K562 (cell line): ENCODE results near the gene MEGF11. TPM values are rescaled to one million over a fixed set of nuclear protein-coding genes. Genes with fewer than 3 reads are reported as not detected.

ENCODE experiments used
- ATAC-seq: fragments of 200-7000 bp; cut with Tn5 transposase; 3 replicates; pipeline ENCODE4 v1.9.1; 2020; ENCODE audit warnings: moderate library complexity
- BruUV-seq: library from RNA; stranded (reverse); fragments of 400-500 nt; replicated peaks from 2 replicates; lab custom pipeline; 2021; lab: Mats Ljungman, UMichigan
- CTCF ChIA-PET: fragments of 300-600 bp; formaldehyde crosslinking; extraction: SDS; loops from one replicate; lab custom pipeline; 2021; ENCODE audit warnings: low intra/inter-chr PET ratio; lab: Yijun Ruan, JAX
- POLR2A ChIA-PET: fragments of 300-600, 350-650 bp; sonication (Branson Sonifier 250); formaldehyde crosslinking; extraction: SDS; loops from one replicate; lab custom pipeline; 2021; ENCODE audit warnings: antibody characterized with exemption, inconsistent platforms; lab: Yijun Ruan, JAX
- DNase-seq, 4 experiments: peaks; one replicate each; pipeline versions ENCODE4 v3.0.0 to v3.0.0-alpha.2; 2011 to 2018; ENCODE audit warnings: low spot score in 3 of 4, mixed read lengths in 3 of 4; ENCODE audit errors: extremely low read depth in 1 of 4
- FAIRE-seq: peaks from 2 replicates; lab custom pipeline; 2011; peaks lifted over from hg19 to GRCh38; lab: Jason Lieb, UNC
- H2AFZ ChIP-seq: 2 replicates; pipeline ENCODE4 v1.6.0; 2011; ENCODE audit warnings: low read depth, low read length, control low read depth, inconsistent platforms
- H3K27ac ChIP-seq: fragments of 200-600 bp; 3 replicates; pipeline ENCODE4 v1.8.0; 2011; ENCODE audit warnings: low read depth, mild to moderate bottlenecking, control low read depth, inconsistent platforms, low read length, moderate library complexity, mixed read lengths; ENCODE audit errors: extremely low read depth
- H3K27me3 ChIP-seq, 2 experiments: fragments of 300-600 bp in 1 of 2; 2 replicates in 1 of 2; 3 replicates in 1 of 2; pipeline versions ENCODE4 v1.6.0 to v1.8.0; 2011; ENCODE audit warnings: inconsistent platforms in 2 of 2, low read length in 2 of 2, mild to moderate bottlenecking in 1 of 2, mixed read lengths in 1 of 2, moderate library complexity in 1 of 2; ENCODE audit not compliant: control insufficient read depth in 2 of 2, insufficient read depth in 2 of 2
- H3K36me3 ChIP-seq: fragments of 300-600 bp; 3 replicates; pipeline ENCODE4 v1.8.0; 2011; ENCODE audit warnings: mild to moderate bottlenecking, low read length, inconsistent platforms; ENCODE audit not compliant: control insufficient read depth, insufficient read depth
- H3K4me1 ChIP-seq, 2 experiments: fragments of 200-600 bp in 1 of 2; replicated peaks in 1 of 2; 2 replicates in 1 of 2; 3 replicates in 1 of 2; pipeline versions ENCODE4 v1.5.1 to v1.8.0; 2011; ENCODE audit warnings: inconsistent platforms in 2 of 2, low read length in 2 of 2, mild to moderate bottlenecking in 1 of 2, mixed read lengths in 1 of 2, moderate library complexity in 1 of 2; ENCODE audit not compliant: control insufficient read depth in 2 of 2, insufficient read depth in 2 of 2
- H3K4me2 ChIP-seq: 2 replicates; pipeline ENCODE4 v1.6.1; 2011; ENCODE audit warnings: low read length, control low read depth, inconsistent platforms, mixed read lengths; ENCODE audit not compliant: insufficient read depth
- H3K4me3 ChIP-seq: fragments of 200-600 bp; sonication (generic), shearing (Covaris generic); 2 replicates; pipeline ENCODE4 v1.5.1; 2016; ENCODE audit warnings: control low read depth, inconsistent platforms
- H3K79me2 ChIP-seq: fragments of 200-600 bp; 3 replicates; pipeline ENCODE4 v1.8.0; 2011; ENCODE audit warnings: low read length, inconsistent platforms; ENCODE audit not compliant: control insufficient read depth, insufficient read depth
- H3K9ac ChIP-seq, 2 experiments: 2 replicates each; pipeline versions ENCODE4 v1.6.0 to v1.6.1; 2011; ENCODE audit warnings: low read depth in 2 of 2, low read length in 2 of 2, control low read depth in 1 of 2, inconsistent platforms in 1 of 2, mild to moderate bottlenecking in 1 of 2, mixed read lengths in 1 of 2; ENCODE audit not compliant: insufficient read depth in 1 of 2
- H3K9me1 ChIP-seq: one replicate; pipeline ENCODE4 v1.6.0; 2011; ENCODE audit warnings: inconsistent platforms, mild to moderate bottlenecking, low read length, moderate library complexity; ENCODE audit not compliant: control insufficient read depth, insufficient read depth
- H3K9me3 ChIP-seq: replicated peaks from 2 replicates; pipeline ENCODE4 v1.5.1; 2011; ENCODE audit warnings: low read depth, low read length, inconsistent platforms; ENCODE audit not compliant: control insufficient read depth, insufficient read depth
- H4K20me1 ChIP-seq: replicated peaks from 2 replicates; pipeline ENCODE4 v1.6.1; 2011; ENCODE audit warnings: low read length, inconsistent platforms, mixed read lengths; ENCODE audit not compliant: control insufficient read depth, insufficient read depth
- ARHGAP35 ChIP-seq: fragments of 450-650 bp; IDR thresholded peaks from 2 replicates; pipeline ENCODE4 v1.6.1; 2018; ENCODE audit not compliant: partially characterized antibody
- ATF4 ChIP-seq: fragments of 450-650 bp; formaldehyde crosslinking; IDR thresholded peaks from 2 replicates; pipeline ENCODE4 v1.4.0; 2022; ENCODE audit warnings: mild to moderate bottlenecking, moderate library complexity
- ATF6 ChIP-seq: sonication (generic); formaldehyde crosslinking; IDR thresholded peaks from 2 replicates; pipeline ENCODE4 v1.4.0; 2020; ENCODE audit warnings: mild to moderate bottlenecking, missing genetic modification reagents
- ETV5 ChIP-seq: sonication (generic); formaldehyde crosslinking; IDR thresholded peaks from 2 replicates; pipeline ENCODE4 v1.4.0; 2020; ENCODE audit warnings: low read depth, mild to moderate bottlenecking, missing genetic modification reagents
- FOS ChIP-seq: IDR thresholded peaks from 3 replicates; pipeline ENCODE4 v1.6.1; 2011; ENCODE audit not compliant: insufficient read length; ENCODE audit errors: extremely low read depth
- FOXA1 ChIP-seq: fragments of 450-650 bp; IDR thresholded peaks from 2 replicates; pipeline ENCODE4 v1.6.1; 2016; ENCODE audit warnings: mild to moderate bottlenecking, borderline replicate concordance
- MAFK ChIP-seq: IDR thresholded peaks from 2 replicates; pipeline ENCODE4 v1.6.1; 2011; ENCODE audit warnings: low read length, improper control_type of control experiment
- MLLT1 ChIP-seq, 2 experiments: fragments of 450-650 bp; IDR thresholded peaks; 2 replicates each; pipeline ENCODE4 v1.6.1; 2016
- MYC ChIP-seq, 2 experiments: fragments of 250-450 bp in 1 of 2; sonication (Bioruptor Pico) in 1 of 2; IDR thresholded peaks; 2 replicates each; pipeline versions ENCODE4 v1.5.1 to v1.6.1; 2012 to 2021; ENCODE audit warnings: low read depth in 2 of 2, borderline replicate concordance in 1 of 2, improper control_type of control experiment in 1 of 2, low read length in 1 of 2, mild to moderate bottlenecking in 1 of 2, moderate library complexity in 1 of 2
- RBBP5 ChIP-seq: fragments of 200-600 bp; sonication (generic); IDR thresholded peaks from 2 replicates; pipeline ENCODE4 v1.6.1; 2012; ENCODE audit warnings: borderline replicate concordance, mild to moderate bottlenecking, low read length, control low read depth, inconsistent platforms; ENCODE audit not compliant: insufficient read depth, poor library complexity, severe bottlenecking
- SRSF7 ChIP-seq: fragments of 200-400 bp; formaldehyde crosslinking; optimal IDR thresholded peaks from 2 replicates; pipeline ENCODE3; 2017; ENCODE audit warnings: mild to moderate bottlenecking, low read depth, low read length
- STAT5B ChIP-seq: fragments of 250-450 bp; sonication (Bioruptor Pico); IDR thresholded peaks from 2 replicates; pipeline ENCODE4 v1.8.0; 2021; ENCODE audit warnings: mild to moderate bottlenecking, inconsistent platforms
- SUPT5H ChIP-seq: fragments of 450-650 bp; IDR thresholded peaks from 2 replicates; pipeline ENCODE4 v1.6.1; 2016
- ZC3H11A ChIP-seq: IDR thresholded peaks from 2 replicates; pipeline ENCODE4 v1.6.1; 2012; ENCODE audit warnings: low read depth, low read length, improper control_type of control experiment
- ZFP91 ChIP-seq: sonication (generic); formaldehyde crosslinking; IDR thresholded peaks from 2 replicates; pipeline ENCODE4 v1.8.0; 2022; ENCODE audit warnings: mild to moderate bottlenecking, missing genetic modification reagents
- ZFX ChIP-seq: sonication (generic); formaldehyde crosslinking; IDR thresholded peaks from 2 replicates; pipeline ENCODE4 v1.8.0; 2022; ENCODE audit warnings: mild to moderate bottlenecking, missing genetic modification reagents, moderate library complexity
- WGBS: fragments of 100-300 bp; shearing (Covaris generic); methylation state at CpG from one replicate; pipeline ENCODE4 v1.1.6; 2016; ENCODE audit warnings: low coverage, mixed read lengths; ENCODE audit not compliant: insufficient coverage; ENCODE audit errors: missing lambda C conversion rate; 5-methylcytosine and 5-hydroxymethylcytosine counted together
- in situ Hi-C: fragments of 300-500 bp; cut with MboI; formaldehyde crosslinking; loops from 4 replicates; pipeline ENCODE4 v1.15.0; 2018; ENCODE audit warnings: inconsistent platforms, mixed read lengths
- intact Hi-C: fragments of 100-400 bp; cut with micrococcal nuclease; formaldehyde crosslinking; loops from 2 replicates; pipeline ENCODE4 v1.14.2; 2022
- polyA plus RNA-seq, 8 experiments: library from polyadenylated mRNA; depleted of rRNA in 4 of 8; stranded (reverse) in 5 of 8; unstranded in 3 of 8; fragments of >200 nt; fragmentation: Nextera tagmentation in 2 of 8; fragmentation: Illumina TruSeq in 1 of 8; extraction: Ambion mirVana in 2 of 8; extraction: Trizol in 1 of 8; gene quantifications; 2 replicates each; pipeline versions ENCODE4 v1.2.1 to v1.2.3, GENCODE V29; 2011 to 2014; ENCODE audit warnings: inconsistent platforms in 1 of 8, missing spikeins in 1 of 8
- total RNA-seq, 7 experiments: library from RNA; depleted of rRNA in 6 of 7; stranded (reverse); fragments of >200 nt in 6 of 7; fragmentation: Illumina TruSeq in 2 of 7; extraction: Trizol in 2 of 7; gene quantifications; 2 replicates each; pipeline versions ENCODE4 v1.2.1 to v1.2.3, GENCODE V29; 2011 to 2021; ENCODE audit warnings: low replicate concordance in 1 of 7

Gene MEGF11
- total and polyA plus RNA-seq, 9 of the 15 experiments (the other 6 are each of a cell fraction or from before 2014, with no cell fraction given), result 0.06 to 0.23 (median 0.20) TPM; not detected in 6

- ATAC-seq, result no peak
- in situ Hi-C loops, result no loop called here
- TF ChIP-seq ZFX (CRISPR knock-in tag) (no peak), ZC3H11A (no peak), FOS (no peak), SRSF7 (no peak), MAFK (no peak), RBBP5 (no peak), ATF6 (CRISPR knock-in tag) (no peak), MYC (IDR thresholded peaks at IDR 0.05; ENCODE audit: low read depth, low read length) (no peak), MYC (CRISPR knock-in tag; IDR thresholded peaks at IDR 0.05; ENCODE audit: borderline replicate concordance, low read depth) (no peak), STAT5B (CRISPR knock-in tag) (no peak), ARHGAP35 (no peak), SUPT5H (no peak), ATF4 (CRISPR knock-in tag) (no peak), FOXA1 (no peak), ZFP91 (CRISPR knock-in tag) (no peak), ETV5 (CRISPR knock-in tag) (no peak), MLLT1 (IDR thresholded peaks at IDR 0.05) (no peak)
These were observed 150.8 kb downstream of the MEGF11 start for GRCh38 chr15:66102563-66103292.

More at GRCh38 chr15:66102563-66103292, 150.8 kb downstream of the MEGF11 start:
- Histone ChIP-seq H3K4me1 (no peaks in the 10 kb centered on the region), H3K9me3 (no peaks in the 10 kb centered on the region), H3K27me3 (peaks cover 30 to 69% of the 10 kb centered on the region in 2 experiments; a peak in 4 of 5 replicates), H4K20me1 (peaks cover 11% of the 10 kb centered on the region; the same call in 1 of the 2 replicates), H3K4me2 (no peak overlapping the region), H2AFZ (no peak overlapping the region), H3K9ac (no peak overlapping the region), H3K9me1 (no peaks in the 10 kb centered on the region), H3K36me3 (no peaks in the 10 kb centered on the region), H3K27ac (no peak overlapping the region), H3K79me2 (no peaks in the 10 kb centered on the region), H3K4me3 (no peak overlapping the region)
- no TSS peak for BruUV-seq
- WGBS, result 7% methylated on average over 5 of the region's 5 CpGs
- ChIA-PET CTCF (no interaction called here), POLR2A (interaction anchor here (0.7 kb wide), 2 partner anchors 11 to 28 kb away, joined by 3 to 4 read pairs; no protein-coding TSS in a partner anchor)
- DNase-seq (no peak), FAIRE-seq (no peak)
- intact Hi-C loops, result no loop called here
